NCI-H2081 treated with DMSO at 0.1 percent for 48 hours (cell line): Measurements from ENCODE around the gene XG.

Experiments used
- DNase-seq: peaks from one replicate; lab custom pipeline; 2025; lab: John Stamatoyannopoulos, UW

Gene XG

DNA sequence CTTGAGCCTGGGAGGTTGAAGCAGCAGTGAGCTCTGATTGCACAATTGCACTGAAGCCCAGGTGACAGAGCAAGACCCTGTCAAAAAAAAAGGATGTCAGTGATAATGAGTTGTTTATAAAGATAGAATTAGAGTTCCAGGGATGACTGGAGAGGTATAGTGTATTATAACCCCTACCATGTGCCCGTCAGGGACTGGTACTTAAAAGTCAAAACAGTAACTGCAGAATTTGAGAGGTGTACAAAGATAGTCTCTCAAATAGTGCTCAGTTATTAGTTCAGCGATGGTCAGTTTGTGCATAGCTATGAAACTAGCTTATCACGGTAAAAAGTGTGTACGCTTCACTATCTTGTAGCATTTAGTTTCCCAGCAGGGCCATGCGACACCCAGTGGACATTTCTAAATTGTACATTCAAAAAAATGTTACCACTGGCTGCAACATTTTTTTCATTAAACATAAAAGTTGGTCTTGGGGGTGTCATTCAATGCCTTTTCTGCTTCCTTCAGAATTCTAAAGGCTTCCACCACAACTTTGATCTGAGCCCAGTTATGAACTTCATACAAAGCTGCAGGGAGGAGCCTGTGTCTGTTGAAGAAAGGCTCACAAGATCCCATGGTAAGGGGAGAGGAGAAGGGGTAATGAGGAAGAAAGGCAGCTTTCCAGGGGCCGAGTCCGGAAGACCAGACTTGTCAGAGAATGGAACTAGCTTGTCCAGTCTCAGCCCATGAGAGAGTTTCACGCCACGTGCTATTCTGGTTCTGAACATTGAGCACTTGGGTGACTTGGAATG lies 67.7 kb downstream of the XG start:
- DNase-seq = no peak

DNA sequence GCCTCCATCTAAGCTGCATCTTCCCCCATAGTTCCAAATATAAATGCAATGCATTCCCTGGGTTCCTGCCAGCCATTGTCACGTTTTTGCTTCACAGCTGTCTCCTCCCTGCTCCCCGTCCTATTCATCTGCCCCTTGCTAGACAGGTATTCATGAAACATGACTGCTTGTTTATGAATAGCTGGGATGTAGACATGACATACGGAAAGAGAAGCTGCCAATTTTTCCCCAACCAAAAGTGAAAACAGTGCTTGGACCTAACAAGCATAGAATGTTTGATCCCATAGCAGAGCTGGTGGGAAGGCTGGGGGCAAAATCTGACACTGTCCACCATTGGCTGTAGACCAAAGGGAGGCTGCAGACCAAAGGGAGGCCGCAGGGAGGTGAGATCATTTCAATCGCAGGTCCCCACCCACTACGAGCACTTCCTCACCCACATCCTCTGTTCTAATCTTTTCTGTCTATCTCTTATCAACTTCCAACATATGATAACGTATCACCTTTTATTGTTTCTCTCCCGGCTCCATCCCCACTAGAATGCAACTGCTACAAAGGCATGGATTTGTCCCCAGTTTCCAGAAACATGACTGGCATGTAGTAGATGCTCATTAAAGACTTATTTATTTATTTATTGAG lies 68.4 kb downstream of the XG start:
- no peak for DNase-seq

GRCh38 chrX:2823795-2824386 lies 72.1 kb downstream of the XG start:
- DNase-seq = no peak

- no peak for DNase-seq
Measured at GRCh38 chrX:2824886-2825285, 73.0 kb downstream of the XG start.

DNA sequence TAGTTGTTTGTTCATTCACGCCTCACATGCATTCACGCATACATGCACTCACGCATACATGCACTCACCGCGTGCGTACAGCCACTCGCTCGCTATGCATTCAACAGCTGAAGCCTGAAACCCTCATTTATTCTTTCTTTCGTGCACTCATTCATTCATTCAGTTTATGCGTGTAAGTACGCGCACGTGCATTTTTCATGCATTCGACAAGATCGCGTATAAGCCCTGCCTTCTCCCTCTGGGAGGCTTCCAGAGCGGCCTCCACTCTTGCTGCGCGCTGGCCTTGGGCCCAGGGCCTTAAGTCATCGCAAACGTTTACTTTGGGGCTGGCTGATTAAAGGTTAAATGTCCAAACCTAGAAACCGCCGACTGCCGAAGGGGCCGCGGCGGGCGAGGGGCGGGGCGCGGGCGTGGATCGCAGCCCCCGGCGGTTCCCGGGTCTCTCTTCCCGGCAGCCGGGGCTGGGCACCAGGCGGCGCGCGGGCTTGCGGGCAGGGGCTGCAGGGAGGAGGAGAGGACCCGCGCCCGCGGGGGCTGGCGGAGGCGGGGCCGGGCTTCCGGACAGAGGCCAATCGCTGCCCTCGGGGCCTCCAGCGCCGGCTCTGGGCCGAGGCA lies 76.6 kb downstream of the XG start, which contains the start of gene GYG2:
Gene GYG2 (plus strand): TSS at position 587 of the 615 bp plus-strand sequence. CDS start 1,259 bp downstream, outside the sequence.
- DNase-seq = no peak

DNA sequence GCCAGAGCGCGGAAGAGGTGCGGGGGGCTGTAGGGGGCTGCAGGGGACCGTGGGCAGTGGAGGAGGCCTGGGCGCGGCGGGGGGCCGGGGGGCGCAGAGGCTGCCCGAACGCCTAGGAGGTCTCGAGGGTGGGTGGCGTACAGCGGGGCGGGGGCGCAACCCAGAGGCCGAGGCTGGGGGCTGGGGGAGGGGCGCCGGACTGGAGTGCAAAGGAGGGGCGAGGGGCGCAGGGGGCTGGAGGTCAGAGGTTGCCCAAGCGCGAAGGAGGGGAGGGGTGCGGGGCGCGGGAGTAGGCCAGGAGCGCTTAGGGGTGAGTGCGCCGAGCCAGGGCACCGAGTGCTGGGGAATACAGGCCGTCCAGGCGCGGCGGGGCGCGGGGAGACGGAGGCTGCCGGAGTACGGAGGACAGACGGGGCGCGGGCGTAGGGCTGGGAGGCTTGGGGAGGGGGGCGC lies 77.1 kb downstream of the XG start:
- no peak for DNase-seq

- DNase-seq = no peak
Measured at GRCh38 chrX:2829469-2830246, 77.8 kb downstream of the XG start.

DNA sequence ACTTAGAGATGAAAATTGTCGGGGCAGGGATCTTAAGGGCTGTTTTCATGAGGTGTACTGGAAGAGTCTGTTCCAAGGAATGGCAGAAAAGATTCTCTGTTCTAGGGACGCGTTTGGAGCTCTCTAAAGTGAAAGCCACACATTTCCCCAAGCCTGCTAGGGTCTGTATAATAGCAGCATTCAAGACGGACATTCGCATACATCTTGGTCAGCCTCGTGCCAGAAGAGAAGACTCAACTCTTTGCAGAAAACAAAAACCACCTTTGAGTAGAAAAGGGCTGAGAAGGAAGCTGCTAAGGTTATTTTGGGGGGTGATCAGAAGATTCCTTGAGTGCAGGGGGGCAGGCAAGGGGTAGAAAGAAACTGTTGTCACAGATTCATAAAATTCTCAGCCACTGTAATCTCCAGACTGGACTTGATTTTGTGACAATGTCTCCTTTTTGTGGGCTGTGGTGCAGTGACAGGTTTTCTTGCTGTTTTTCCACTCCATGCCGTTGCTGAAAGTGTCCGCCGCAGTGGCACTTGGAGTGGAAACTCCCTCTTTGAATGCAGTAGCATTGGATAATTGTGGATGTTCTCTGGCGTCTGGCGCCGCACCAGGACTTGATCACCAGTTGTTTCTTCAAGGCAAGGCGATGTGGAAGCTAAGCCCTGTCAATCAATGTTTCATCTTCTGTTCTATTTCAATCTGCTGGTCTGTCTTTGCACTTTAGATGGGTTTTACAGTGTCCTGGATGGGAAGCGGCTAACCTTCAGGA lies 79.8 kb downstream of the XG start:
- no peak for DNase-seq

DNA sequence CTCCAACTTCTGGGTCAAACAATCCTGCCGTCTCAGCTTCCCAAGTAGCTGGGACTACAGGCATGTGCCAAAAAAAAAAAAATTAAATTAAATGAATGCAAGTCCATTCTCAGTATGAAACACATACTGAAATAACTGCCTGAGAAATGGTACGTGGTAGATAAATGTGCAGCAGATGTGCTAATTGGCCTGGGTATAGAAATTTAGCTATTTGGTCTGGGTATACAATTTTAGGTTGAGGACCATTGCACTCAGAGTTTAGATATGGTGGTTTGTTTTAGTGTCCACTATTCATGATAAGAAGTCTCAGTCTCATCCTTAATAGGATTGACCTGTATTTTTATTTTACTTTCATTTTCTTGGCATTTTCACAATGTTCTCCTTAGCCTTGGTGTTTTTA lies 86.1 kb downstream of the XG start:
- DNase-seq = no peak

GRCh38 chrX:2840961-2841360 lies 89.1 kb downstream of the XG start:
- DNase-seq = no peak

- DNase-seq = no peak
Measured at GRCh38 chrX:2841537-2841936, 89.7 kb downstream of the XG start.

DNA sequence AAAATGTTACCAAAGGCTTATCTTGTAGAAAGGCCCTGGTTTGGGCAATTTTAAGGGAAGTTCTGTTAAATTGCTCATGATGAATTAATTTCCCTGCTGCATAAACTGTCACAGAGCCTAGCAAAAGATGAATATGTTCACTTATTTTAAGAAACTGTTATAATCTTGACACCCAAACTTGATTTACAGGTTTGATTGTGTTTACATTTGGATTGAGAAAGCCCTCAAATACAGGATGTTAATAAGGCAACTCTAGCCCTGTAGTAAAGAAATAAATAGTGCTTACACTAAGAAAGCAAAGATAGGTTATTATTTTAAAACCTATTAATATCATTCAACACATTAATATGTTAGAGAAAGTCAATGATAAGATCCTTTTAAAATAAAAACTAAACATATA lies 95.2 kb downstream of the XG start:
- no peak for DNase-seq

DNA sequence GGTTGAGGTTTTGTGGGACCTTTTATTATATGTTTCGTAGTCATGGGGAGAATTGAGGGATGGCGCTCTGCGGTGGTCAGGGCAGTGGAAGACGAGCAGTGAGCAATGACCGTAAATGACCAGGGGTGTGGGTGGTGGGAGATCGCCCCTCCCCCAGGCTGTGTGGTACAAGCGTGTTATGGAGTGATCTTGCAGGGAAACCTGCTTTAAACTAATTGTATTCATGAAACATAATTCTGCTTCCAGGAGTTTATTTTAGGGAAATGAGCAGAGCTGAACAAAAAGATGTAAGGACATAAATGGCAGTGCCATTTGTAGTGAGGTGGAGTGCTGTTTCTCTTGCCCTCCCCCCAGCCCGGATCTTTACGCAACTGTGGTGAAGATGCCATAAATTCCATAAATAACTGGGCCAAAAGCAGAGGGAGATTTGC lies 97.0 kb downstream of the XG start:
- DNase-seq = no peak

- no peak for DNase-seq
Measured at GRCh38 chrX:2854918-2855317, 103.1 kb downstream of the XG start.

DNA sequence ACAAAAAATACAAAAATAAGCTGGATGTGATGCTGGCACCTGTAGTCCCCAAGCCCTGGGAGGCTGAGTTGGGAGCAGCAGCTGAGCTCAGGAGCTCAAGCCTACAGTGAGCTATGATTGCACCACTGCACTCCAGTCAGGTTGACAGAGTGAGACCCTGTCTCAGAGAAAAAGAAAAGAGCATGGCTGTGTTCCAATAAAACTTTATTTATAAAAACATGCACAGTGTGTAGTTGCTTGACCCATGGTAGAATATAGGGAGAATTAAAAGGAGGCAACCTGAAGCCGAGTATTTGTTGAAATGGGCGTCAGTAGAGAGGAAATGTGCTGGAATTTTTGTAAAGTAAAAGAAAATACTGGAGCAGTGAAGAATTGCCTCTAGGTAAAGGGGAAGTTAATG lies 103.9 kb downstream of the XG start:
- no peak for DNase-seq

DNA sequence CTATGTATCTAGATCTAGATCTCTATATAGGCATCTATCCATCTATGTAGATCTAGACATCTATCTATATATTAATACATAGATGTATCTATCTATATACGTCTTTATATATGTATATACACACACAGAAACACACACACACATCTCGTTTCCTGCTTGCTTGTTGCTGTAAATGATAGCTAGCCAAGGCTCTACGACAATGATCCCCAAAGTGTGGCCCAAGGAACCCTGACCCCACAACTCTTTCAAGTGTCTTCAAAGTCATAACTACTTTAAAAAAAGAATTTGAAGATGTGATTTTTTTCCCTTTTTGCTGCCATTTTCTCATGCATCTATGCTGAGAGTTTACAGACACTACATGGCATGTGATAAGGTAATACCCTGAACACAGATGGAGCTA lies 105.7 kb downstream of the XG start:
- no peak for DNase-seq

DNA sequence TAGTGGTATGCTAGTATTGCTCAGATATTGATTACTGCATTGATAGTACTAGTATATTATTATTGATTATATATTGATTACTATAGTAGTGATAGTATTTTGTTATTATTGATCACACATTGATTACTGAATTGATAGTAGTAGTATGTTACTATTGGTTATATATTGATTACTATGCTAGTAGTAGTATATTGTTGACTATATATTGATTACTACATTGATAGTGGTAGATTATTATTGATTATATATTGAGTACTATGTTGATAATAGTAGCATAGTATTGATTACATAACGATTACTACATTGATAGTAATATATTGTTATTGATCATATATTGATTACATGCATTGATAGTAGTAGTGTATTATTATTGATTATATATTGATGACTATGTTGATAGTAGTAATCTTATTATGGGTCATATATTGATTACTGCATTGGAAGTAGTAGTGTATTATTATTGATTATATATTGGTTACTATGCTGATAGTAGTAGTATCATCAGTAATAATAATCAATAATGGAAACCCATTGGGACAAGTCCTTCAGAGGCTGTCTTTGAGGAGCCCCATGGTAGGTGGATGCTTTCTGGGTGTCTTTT lies 107.5 kb downstream of the XG start:
- DNase-seq = no peak

GRCh38 chrX:2862404-2862803 lies 110.6 kb downstream of the XG start:
- no peak for DNase-seq

GRCh38 chrX:2863646-2864045 lies 111.8 kb downstream of the XG start:
- no peak for DNase-seq
